Myocyte (in vitro differentiated cells): ENCODE measurements around the gene HOXD1. TPM values are rescaled to one million over a fixed set of nuclear protein-coding genes. Genes with fewer than 3 reads are reported as not detected.

Source experiments
- DNase-seq: peaks from one replicate; pipeline ENCODE4 v3.0.0-alpha.2; 2012; ENCODE audit warnings: low read depth
- total RNA-seq: library from RNA; depleted of rRNA; stranded (reverse); fragments of >200 nt; gene quantifications from 2 replicates; pipeline ENCODE4 v1.2.3, GENCODE V29; 2014

The HOXD1 gene
- total RNA-seq, 1 donor from 2014 or later: not detected

DNA sequence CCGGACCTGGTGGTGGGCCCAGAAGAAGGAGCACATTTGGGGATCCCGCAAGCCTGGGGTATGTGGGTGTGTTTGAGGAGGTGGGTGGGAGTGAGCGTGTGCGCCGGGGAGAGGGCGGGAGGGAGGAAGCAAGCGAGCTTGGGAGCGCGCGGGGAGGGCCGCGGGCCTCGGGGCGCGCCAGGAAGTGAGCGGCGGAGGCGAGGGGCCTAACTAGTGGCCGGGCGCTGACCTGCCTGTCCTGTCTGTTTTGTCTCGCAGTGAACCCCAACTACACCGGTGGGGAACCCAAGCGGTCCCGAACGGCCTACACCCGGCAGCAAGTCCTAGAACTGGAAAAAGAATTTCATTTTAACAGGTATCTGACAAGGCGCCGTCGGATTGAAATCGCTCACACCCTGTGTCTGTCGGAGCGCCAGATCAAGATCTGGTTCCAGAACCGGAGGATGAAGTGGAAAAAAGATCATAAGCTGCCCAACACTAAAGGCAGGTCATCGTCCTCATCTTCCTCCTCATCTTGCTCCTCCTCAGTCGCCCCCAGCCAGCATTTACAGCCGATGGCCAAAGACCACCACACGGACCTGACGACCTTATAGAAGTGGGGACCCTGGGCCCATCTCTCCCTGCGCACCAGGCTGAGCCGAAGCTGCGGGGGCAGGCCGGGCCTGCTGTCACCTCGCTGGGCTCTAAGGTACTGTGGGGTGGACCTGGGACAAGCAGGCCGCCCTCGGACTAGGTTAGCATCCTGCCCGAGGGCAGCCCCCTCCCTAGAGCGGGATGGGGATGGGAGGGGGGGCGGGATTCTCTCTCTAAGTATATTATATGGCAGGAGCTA is 35.9 kb upstream of the HOXD1 start:
- no peak for DNase-seq

DNA sequence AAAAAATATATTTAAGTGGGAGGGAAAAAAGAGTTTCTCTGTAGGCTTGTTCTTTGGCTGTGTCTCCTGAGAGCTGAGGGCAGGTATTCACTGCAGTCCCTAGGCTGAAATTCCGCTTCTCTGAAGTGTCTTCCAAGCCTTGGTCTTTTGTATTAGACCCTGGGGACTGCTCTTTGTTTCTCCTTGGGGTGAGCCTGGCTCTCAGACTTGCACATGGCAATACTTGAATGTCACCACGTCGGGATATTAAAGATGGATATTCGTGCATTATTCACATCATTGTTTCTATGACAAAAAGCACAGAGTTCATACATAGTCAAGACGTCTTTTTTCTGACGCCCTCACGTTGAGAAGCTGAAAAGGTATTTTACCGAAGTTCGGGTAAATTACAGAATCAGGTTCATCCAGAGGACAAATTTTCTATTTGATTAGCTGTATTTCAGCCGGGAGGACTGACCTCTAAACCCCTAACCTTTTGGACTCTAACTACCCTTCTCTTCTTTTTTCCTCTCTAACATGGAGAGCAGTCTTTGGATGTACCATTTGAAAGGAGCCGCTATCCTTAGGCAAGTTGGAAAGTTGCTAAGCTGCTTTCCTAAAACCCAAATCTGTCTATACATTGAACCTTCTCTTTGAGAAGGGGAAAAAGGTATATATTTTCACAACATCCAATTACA is 33.8 kb upstream of the HOXD1 start:
- DNase-seq: no peak

DNA sequence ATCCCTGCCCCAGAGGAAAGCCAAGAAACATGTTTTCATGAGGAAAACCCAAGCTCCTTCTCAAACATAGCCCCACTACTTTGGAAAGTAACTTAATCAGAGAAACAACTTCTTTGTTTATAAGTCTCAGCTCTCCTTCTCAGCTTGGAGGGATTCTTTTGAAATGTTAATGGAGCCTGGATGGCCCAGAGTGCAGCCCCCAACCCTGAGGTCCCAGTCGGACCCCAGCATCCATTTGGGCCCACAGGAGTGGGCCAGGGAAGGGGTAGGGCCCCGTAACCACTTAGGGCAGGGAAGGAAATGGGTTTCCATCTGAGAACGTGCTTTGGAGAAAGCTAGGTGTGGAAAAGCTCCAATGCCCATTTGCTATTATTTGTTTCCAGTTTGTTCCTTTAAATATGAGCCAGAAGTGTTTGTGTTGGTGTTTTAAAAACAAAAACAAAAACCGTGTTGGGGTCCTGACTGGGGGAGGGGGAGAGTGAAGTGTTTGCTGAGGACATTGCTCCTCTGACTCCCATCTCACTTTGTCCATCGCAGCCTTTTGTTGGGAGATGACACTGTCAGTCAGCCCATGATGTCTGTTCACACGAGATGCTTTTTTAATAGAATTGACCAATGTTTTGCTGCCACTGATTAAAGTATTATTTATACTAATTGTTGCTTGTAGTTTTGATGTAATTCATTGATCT is 33.0 kb upstream of the HOXD1 start:
- DNase-seq: no peak

DNA sequence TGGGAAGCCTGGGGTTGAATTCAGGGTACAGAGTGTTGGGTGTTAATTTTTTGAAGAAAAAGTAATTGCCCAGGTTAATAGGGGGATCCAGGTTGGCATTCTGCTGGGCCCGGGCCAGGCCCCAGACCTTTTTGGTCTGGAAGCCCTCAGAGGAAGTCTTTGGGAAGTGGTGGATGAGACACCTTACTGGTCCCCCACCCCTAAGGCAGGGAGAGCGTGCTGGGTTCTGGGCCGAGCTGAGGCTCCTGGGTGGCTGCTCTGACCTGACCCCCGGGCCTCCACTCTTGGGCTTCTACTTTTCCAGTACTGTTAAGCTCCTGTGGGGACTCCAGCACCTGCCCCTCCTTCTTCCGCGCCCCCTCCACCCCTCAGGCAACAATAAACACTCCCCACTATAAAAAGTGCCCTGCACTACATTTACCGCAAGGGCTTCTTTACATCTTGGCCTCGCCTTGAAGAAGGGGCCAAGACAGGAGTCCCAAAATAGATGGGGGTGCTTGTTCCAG is 32.1 kb upstream of the HOXD1 start:
- DNase-seq: no peak

DNA sequence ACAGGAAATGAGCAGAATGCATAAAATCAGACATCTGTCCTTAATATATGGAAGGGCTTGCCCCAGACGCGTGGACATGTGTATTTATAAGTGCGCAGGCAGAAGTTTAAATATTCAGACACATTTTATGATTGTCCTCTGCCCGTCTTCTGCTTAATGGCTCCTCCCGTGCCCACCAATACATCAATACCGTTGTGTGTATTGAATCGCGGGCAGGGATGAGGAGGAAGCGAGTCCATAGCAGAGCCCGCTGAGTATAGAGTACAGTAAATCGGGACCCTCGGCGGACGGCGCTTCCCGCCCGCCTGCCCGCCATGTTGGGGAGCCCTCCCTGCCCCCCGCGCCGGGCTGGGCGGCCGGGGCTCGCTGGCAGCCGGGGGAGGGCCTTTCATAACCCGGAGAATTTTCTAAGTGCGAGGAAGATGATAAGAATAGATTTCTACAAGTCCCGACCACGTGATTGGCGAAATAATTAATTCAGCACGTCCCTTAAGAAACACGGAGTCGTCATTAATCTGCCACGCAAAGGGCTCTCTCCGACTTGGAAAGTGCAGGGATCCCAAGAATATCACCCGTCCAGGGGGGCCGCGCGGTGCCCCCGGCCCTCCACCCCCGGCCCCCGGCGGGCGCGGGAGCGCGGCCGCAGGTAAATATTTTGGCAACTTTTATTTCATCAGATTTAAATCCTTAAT is 31.5 kb upstream of the HOXD1 start, which contains the start of gene HOXD3:
Gene HOXD3 (plus strand): TSS at position 501 of the 692 bp plus-strand sequence. CDS start 11,808 bp downstream, outside the sequence.
- no peak for DNase-seq

DNA sequence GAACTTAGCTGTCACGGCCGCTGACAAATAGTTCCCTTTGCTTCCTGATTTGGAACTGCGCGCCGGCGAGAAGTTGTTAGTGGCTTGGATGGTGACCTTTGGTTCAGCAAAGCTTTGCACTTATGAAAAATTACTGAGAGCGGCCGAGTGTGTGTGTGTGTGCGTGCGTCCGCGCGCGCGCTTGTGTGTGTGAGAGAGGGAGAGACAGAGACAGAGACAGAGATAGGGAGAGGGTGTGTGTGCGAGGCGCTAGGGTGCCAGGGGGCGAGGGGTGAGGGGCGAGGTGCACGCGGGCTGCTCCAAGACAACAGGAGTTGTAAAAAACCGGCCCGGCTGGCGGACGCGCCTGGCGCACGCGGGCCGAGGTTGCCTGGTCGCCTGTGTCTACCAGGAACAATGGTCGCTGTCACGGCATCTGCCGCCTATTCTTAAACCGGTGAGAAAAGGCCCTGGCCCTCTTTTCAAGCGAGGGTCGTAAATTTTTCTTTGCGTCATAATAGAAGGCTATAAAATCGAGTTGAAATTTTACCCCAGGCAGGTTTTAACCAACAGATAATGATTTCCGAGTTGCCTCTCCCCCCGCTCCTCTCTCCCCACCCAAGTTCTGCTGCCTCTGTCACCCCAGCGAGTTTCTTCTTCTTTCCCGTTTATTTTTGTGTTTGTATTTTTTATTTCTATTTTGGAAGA is 30.8 kb upstream of the HOXD1 start:
- peak; percentile 18 for DNase-seq

DNA sequence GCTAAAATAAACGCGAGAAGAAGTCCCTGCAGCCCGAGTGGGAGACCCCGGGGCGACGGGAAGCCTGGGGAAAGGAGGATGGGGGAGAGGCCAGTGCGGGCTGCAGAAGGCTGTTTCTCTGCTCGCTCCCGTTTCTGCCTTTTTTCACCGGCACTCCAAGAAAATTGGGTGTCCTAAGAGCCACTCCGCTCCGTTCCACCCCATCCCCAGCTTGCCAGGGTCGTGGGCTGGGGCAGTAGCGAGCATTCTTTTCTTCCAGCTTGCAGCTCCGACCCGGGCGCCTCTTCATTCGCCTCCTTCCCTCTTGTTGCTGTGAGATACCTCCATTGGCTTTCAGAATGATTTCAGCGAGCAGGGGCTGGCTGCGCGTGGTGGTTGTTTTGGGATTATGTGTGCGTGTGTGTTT is 30.3 kb upstream of the HOXD1 start:
- DNase-seq: no peak

DNA sequence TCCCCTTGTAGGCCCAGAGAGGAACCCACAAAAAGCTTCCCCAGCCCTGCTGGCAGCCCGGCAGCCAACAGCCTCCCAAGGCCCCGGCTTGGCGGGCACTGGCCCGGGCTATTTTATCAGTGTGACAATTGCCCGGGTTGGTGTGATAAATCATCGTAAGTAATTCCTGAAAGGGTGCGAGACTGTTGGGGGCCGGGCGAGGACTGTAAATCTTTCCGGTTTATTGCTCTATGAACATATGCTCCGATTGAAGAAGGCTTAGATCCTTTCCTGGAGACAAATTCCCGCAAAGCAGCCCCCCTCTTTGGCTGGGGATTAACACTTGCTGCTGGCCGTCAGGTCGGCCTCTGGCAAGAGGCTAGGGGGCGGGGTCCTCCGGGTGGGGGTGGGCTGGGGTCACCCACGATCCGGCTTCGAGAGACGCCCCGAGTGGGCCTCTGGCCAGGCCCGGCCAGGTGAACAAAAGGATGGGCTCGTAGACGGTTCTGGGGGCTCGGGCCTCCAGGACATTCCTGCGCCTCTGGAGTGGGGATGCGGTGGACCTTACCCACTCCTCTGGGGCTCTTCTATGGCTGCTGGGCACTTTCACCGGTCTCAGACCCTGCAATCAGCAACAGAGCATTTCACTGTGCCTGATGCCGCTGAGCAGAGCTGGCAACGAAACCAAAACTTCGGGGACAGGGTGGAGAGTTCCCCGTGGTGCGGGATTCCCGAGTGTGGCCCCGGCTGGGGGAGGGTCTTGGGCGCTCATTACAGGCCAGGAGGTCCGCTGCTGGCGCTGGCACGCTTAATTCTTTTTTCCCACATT is 29.4 kb upstream of the HOXD1 start:
- DNase-seq: no peak

DNA sequence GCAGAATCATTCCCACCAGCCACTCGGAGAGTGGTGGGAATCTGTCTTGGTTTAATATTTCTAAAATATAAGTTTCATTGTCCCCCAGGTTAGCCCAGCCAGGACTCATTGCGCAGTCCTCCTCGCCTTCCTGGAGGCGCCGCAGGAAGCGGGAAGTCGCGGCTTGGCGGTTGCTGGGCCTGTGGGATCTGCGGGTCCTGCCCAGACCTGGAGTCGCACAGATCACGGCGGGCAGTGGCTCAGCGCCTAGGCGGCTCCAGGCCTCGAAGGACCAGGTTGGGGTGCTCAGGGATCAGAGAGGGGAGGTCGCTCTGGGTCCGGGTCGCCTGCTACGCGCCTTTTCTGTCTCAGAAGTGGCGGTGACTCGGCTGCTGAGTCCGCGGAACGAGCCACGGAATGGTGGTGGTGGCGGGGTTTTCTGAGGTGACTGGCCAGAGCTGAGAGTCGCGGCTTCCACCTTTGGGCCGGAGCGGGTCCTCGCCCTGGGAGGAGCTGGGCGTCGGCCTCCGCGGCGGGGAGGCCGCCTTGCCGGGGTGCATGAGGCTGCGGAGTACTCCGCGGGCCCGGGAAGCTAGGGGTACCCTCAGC is 28.7 kb upstream of the HOXD1 start:
- no peak for DNase-seq

DNA sequence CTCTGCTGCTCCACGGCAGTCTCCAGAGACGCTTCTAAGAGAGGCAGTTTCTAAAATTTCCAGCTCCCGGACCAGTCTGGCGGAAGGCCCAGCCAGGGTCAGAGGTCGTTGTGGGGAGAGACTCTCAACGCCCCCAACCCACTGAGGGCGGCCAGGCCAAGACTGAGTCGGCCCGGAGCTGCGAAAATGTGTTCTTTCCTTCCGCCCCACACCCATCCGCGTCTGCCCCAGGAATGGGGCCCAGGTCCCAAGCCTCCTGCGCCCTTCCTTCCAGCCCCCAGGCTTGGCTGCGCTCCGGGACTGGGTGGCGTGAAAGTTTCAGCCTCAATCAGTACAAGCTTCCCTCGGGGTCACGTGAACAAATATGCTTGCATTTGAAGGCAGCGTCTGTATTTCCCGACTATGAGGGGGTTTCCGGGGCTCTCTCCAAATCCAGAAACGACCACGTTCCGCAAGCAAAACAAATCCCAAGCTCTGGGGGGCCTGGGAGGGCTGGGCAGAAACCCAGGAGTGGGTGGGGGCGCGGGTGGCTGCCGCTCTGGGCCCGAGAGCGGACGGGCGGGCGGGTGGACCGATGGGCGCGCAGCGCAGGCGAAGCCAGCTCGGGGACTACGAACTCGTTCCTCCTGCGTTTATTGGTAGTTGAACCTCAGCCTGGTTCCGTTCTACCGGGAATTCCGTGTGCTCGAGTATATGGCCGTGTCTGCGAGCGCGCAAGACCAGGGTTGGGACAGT is 28.1 kb upstream of the HOXD1 start:
- DNase-seq: no peak

DNA sequence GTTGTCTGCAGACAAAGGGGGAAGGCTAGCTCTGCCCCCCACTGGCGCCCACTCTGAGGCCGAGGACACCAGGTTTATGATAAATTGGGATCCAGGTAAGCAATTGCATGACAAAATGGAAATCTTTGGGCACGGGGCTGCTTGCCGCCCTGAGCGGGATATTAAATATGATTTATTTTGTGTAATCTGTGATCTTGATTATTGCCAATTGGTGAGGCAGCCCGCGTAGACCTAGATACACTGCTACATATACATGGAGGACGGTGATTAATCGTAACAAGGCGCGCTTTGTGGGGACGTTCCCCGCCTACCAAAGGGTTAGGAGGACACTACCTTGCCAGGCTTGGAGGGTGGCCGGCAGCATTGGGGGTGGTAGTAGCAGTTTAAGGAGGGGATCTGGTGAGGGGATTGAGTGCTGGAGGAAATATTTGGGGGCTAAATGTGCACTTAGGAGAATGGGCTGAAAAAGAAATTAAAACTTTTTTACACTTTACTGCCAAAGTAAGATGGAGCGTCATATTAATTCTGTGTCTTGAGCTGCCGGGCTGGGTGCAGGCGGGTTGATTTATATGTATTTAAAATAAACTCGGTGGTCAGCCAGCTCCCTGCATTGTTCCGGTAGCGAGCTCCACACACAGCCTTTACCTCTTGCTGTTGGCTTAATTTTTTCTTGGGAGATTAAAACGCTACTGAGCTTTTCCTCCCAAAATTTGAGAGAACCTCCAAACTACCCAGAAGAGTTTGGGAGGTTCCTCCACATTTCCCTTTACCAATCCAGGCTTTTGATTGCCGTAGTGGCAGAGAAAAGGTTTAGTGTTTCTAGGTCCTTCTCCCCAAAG is 27.3 kb upstream of the HOXD1 start:
- no peak for DNase-seq

DNA sequence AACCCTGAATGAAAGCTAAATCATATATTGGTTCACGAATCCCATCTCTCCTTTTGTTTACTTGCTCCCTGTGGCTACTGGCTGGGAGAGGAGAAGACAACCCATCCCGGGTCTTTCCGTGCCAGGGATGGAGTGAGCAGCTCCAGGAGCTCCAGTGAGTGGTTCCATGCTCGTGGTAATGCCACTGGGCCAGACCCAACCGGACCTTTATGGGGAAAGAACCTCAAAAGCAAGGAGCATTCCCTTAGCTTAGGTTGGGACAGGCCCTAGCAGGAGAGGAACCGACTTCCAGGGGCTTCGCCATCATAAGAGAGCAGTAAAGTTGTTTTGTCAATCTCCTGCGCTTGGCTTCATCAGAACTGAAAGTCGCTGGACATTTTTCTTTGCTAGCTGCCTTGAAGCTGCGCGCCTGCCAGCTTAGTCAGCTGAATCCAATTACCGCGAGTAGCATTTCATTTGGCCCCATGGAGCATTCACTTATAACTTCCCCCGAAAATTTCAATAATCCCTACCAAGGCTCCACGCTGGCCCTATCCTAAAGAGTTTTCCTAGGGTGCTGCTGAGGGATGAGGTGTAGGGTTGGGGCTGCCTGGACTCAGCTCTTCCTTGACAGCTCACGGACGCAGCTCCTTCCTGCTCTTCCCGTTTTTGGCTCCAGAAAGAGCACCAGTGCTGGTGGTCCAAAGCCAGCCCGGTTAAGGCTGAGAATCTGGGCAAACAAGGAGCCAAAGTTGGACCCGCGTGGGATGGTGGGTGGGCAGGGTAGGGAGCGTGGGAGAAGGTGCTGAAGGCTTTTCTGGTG is 26.4 kb upstream of the HOXD1 start:
- DNase-seq: peak; percentile 33

DNA sequence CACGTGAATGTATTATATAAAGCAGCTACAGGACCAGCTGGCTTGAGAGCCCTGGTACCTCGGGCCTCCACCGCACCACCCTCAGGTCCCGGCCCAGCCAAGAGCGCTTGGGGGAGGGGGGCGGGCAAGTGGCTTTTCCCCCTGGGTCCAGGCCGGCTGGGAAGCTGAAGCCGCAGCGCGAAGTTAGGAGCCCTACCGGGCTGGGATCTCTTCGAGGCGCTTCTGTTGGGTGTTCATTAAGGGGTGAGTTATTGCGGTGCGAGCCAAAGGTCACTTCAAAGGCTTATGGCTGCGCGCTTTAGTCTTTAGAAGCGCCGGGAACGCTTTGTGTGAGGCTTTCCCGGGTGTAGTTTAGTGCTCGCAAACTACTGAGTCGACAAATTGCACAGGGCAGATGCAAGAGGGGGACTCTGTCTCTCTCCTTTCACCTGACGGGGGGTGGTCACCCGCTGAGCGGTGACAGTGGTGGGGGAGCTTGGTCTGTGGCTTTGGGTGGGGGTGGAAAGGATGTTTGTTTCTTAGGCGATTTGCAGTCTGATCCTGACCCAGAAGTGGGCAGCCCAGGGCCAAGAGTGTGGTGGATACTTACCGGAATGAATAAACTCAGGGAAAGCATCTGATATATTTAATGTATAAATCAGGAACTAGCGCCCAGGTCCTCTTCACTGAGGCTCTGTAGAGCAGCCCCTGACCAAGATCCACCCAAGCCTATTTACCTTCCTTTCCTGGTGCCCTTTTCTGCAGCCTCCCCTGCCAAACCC is 25.4 kb upstream of the HOXD1 start:
- DNase-seq: no peak

DNA sequence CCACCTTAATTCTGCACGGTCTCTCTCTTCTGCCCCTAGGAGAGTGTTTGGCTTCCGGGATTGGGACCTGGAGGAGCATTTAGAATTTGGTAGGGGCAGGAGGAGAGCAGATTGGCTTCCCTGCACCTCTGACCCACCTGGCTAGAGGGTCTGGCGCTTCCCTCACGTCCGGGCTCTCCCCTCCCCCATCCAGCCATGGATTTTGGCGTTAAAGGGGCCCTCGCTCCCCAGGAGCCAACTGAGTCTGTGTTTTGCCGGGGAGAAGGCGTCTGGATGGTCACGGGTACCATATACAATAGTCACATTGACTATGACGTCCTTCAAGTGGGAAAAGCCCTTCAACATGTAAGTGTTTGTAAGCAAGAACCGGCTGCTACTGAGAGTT is 24.8 kb upstream of the HOXD1 start:
- DNase-seq: no peak

DNA sequence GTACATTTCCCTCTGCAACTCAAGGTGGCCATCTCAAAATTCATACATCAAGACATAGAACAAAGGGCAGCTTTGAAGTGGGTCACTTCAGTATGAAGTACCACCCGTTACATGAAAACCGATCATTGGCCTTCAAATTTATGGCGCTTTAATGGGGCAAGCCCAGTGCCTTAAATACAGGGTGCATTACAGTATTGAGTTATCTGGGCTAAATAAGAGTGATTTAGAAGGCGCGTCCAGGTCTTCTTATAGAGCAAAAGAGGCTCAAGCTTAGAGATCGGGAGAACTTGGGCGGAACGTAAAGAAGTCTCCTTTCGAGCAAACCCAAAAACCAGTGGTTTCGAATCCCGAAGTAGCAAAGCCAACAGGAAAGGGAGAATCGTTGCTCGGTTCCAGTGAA is 24.3 kb upstream of the HOXD1 start:
- no peak for DNase-seq
